ENCODE data around the gene DPH5.

Gene DPH5

GRCh38 chr1:101000131-101000873, 25.3 kb downstream of the DPH5 start:
- ChIA-PET CTCF (no interaction called here), POLR2A (interaction anchor here (0.8 kb wide), 1 partner anchor 26 kb away, joined by 3 read pairs; no protein-coding TSS in a partner anchor)
- TF ChIP-seq TARDBP (IDR thresholded peaks at IDR 0.05) (no peak), SP1 (IDR thresholded peaks at IDR 0.05) (no peak)
- TF ChIP-seq, protein P1, sequence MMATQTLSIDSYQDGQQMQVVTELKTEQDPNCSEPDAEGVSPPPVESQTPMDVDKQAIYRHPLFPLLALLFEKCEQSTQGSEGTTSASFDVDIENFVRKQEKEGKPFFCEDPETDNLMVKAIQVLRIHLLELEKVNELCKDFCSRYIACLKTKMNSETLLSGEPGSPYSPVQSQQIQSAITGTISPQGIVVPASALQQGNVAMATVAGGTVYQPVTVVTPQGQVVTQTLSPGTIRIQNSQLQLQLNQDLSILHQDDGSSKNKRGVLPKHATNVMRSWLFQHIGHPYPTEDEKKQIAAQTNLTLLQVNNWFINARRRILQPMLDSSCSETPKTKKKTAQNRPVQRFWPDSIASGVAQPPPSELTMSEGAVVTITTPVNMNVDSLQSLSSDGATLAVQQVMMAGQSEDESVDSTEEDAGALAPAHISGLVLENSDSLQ (IDR thresholded peaks at IDR 0.05), result no peak
- no peak for DNase-seq (ENCODE audit: extremely low spot score)

DNA sequence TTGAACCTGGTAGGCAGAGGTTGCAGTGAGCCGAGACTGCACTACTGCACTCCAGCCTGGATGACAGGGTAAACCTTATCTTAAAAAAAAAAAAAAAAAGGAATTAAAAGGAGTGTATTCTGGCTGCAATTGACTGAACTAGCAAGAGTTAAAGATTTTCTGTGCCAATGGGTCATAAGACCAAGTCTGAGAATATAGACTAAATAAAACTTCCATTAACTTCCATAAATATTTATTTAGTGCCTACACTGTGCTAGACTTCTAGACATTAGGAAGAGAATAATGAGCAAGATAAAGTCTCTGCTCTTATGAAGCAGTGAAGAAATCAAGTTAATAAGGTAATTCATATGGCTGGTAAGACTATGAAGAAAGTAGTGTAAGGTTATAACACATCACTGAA, 27.2 kb downstream of the DPH5 start:
- ChIA-PET POLR2A (no interaction called here), CTCF (no interaction called here)
- TF ChIP-seq FOXM1 (IDR thresholded peaks at IDR 0.05; ENCODE audit: borderline replicate concordance) (no peak), TARDBP (IDR thresholded peaks at IDR 0.05) (no peak), NFRKB (IDR thresholded peaks at IDR 0.05) (no peak), L3MBTL2 (conservative IDR thresholded peaks at IDR 0.05) (no peak), LEF1 (IDR thresholded peaks at IDR 0.05; ENCODE audit: borderline replicate concordance) (no peak), FOXK2 (IDR thresholded peaks at IDR 0.05) (no peak), FOXA1 (IDR thresholded peaks at IDR 0.05) (no peak), ELF4 (IDR thresholded peaks at IDR 0.05) (no peak), BHLHE40 (IDR thresholded peaks at IDR 0.05; ENCODE audit: borderline replicate concordance) (no peak), CTBP1 (IDR thresholded peaks at IDR 0.05; ENCODE audit: borderline replicate concordance) (no peak), ZNF384 (IDR thresholded peaks at IDR 0.05) (no peak), SP1 (IDR thresholded peaks at IDR 0.05) (no peak), ARNT (IDR thresholded peaks at IDR 0.05) (no peak), HDGF (IDR thresholded peaks at IDR 0.05; ENCODE audit: borderline replicate concordance) (no peak), SUZ12 (IDR thresholded peaks at IDR 0.05) (no peak)
- TF ChIP-seq, protein P1 (IDR thresholded peaks at IDR 0.05), result no peak
- DNase-seq (ENCODE audit: extremely low spot score), result no peak

GRCh38 chr1:100995198-100995988, 30.2 kb downstream of the DPH5 start:
- TF ChIP-seq FOXM1 (IDR thresholded peaks at IDR 0.05; ENCODE audit: borderline replicate concordance) (no peak), NFRKB (IDR thresholded peaks at IDR 0.05) (no peak), BHLHE40 (IDR thresholded peaks at IDR 0.05; ENCODE audit: borderline replicate concordance) (no peak), ZNF384 (IDR thresholded peaks at IDR 0.05) (no peak)
- ChIA-PET POLR2A (no interaction called here), CTCF (no interaction called here)
- no peak for DNase-seq (ENCODE audit: extremely low spot score)

GRCh38 chr1:100989306-100990077, 36.1 kb downstream of the DPH5 start:
- TF ChIP-seq L3MBTL2 (conservative IDR thresholded peaks at IDR 0.05) (no peak), HDGF (IDR thresholded peaks at IDR 0.05; ENCODE audit: borderline replicate concordance) (no peak), CTBP1 (IDR thresholded peaks at IDR 0.05; ENCODE audit: borderline replicate concordance) (no peak)
- TF ChIP-seq, protein P1 (IDR thresholded peaks at IDR 0.05), result no peak
- DNase-seq (ENCODE audit: extremely low spot score), result no peak
- ChIA-PET POLR2A (no interaction called here), CTCF (no interaction called here)

GRCh38 chr1:100988121-100988520, 37.5 kb downstream of the DPH5 start:
- TF ChIP-seq, protein P1 (IDR thresholded peaks at IDR 0.05), result no peak
- TF ChIP-seq ARNT (IDR thresholded peaks at IDR 0.05) (no peak), HDGF (IDR thresholded peaks at IDR 0.05; ENCODE audit: borderline replicate concordance) (no peak), ELF4 (IDR thresholded peaks at IDR 0.05) (no peak), FOXK2 (IDR thresholded peaks at IDR 0.05) (no peak), LEF1 (IDR thresholded peaks at IDR 0.05; ENCODE audit: borderline replicate concordance) (no peak), ZNF384 (IDR thresholded peaks at IDR 0.05) (no peak), SP1 (IDR thresholded peaks at IDR 0.05) (no peak), L3MBTL2 (conservative IDR thresholded peaks at IDR 0.05) (no peak), BHLHE40 (IDR thresholded peaks at IDR 0.05; ENCODE audit: borderline replicate concordance) (no peak), FOXA1 (IDR thresholded peaks at IDR 0.05) (no peak), SUZ12 (IDR thresholded peaks at IDR 0.05) (no peak), NFRKB (IDR thresholded peaks at IDR 0.05) (no peak), FOXM1 (IDR thresholded peaks at IDR 0.05; ENCODE audit: borderline replicate concordance) (no peak), TARDBP (IDR thresholded peaks at IDR 0.05) (no peak), CTBP1 (IDR thresholded peaks at IDR 0.05; ENCODE audit: borderline replicate concordance) (no peak)
- ChIA-PET POLR2A (interaction anchor here (0.6 kb wide), 1 partner anchor 14 kb away, joined by 5 read pairs; no protein-coding TSS in a partner anchor), CTCF (no interaction called here)
- no peak for DNase-seq (ENCODE audit: extremely low spot score)
